ENCODE data around the gene TRIP4.

The TRIP4 gene

GRCh38 chr15:64464276-64465005 lies 76.8 kb downstream of the TRIP4 start:
- TF ChIP-seq EP300 (IDR thresholded peaks at IDR 0.05; ENCODE audit: borderline replicate concordance) (no peak), CREB1 (IDR thresholded peaks at IDR 0.05; ENCODE audit: low read depth) (no peak), TAF1 (IDR thresholded peaks at IDR 0.05; ENCODE audit: low read depth) (no peak), USF1 (IDR thresholded peaks at IDR 0.05) (no peak), EGR1 (IDR thresholded peaks at IDR 0.05) (no peak), ZBTB7A (IDR thresholded peaks at IDR 0.05; ENCODE audit: low read depth) (no peak)
- TF ChIP-seq, protein P1, sequence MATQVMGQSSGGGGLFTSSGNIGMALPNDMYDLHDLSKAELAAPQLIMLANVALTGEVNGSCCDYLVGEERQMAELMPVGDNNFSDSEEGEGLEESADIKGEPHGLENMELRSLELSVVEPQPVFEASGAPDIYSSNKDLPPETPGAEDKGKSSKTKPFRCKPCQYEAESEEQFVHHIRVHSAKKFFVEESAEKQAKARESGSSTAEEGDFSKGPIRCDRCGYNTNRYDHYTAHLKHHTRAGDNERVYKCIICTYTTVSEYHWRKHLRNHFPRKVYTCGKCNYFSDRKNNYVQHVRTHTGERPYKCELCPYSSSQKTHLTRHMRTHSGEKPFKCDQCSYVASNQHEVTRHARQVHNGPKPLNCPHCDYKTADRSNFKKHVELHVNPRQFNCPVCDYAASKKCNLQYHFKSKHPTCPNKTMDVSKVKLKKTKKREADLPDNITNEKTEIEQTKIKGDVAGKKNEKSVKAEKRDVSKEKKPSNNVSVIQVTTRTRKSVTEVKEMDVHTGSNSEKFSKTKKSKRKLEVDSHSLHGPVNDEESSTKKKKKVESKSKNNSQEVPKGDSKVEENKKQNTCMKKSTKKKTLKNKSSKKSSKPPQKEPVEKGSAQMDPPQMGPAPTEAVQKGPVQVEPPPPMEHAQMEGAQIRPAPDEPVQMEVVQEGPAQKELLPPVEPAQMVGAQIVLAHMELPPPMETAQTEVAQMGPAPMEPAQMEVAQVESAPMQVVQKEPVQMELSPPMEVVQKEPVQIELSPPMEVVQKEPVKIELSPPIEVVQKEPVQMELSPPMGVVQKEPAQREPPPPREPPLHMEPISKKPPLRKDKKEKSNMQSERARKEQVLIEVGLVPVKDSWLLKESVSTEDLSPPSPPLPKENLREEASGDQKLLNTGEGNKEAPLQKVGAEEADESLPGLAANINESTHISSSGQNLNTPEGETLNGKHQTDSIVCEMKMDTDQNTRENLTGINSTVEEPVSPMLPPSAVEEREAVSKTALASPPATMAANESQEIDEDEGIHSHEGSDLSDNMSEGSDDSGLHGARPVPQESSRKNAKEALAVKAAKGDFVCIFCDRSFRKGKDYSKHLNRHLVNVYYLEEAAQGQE (IDR thresholded peaks at IDR 0.05; ENCODE audit: low read depth): no peak

DNA sequence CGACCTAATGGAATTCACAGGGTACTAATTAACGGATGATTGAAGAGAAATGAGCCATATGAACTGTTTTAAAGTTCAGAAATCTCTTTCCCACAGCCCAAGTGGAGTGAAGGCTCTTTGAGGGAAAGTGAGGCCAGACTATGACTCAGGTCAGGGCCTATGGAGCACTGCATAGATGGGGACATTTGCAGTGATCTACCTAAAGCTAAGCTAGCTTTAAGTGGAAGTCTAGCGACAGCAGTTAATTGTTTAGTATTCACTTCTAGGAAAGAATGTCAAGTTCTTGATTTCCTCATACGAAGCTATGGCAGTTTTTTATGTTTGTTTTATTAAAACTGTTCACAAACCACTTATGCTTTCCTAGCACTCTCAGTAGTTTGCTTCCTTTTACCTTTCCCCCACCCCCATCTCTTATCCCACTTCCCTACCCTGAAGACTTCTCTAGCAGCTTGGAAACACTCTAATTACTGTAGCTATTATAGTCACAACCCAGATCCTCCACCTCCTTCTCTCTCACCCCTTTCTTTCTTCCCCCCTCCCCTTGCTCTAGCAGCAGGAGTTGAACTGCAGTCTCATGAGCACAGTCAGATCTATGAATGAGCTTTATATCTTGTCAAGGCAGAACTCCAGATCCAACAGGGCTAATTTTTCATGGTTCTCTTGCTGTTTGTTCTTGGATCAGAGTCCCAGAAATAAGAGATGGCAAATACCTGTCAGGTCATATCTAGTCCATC lies 78.9 kb downstream of the TRIP4 start:
- TF ChIP-seq TAF1 (IDR thresholded peaks at IDR 0.05; ENCODE audit: low read depth) (no peak), CEBPB (IDR thresholded peaks at IDR 0.05) (no peak), ZBTB7A (IDR thresholded peaks at IDR 0.05; ENCODE audit: low read depth) (no peak), TEAD4 (IDR thresholded peaks at IDR 0.05) (no peak), TCF12 (IDR thresholded peaks at IDR 0.05; ENCODE audit: low read depth) (no peak), CREB1 (IDR thresholded peaks at IDR 0.05; ENCODE audit: low read depth) (no peak), FOXM1 (IDR thresholded peaks at IDR 0.05; ENCODE audit: borderline replicate concordance, low read depth) (no peak), RAD21 (IDR thresholded peaks at IDR 0.05; ENCODE audit: low read depth) (no peak), USF1 (IDR thresholded peaks at IDR 0.05) (no peak), NFIC (IDR thresholded peaks at IDR 0.05) (no peak), EGR1 (IDR thresholded peaks at IDR 0.05) (no peak)
- TF ChIP-seq, protein P2, sequence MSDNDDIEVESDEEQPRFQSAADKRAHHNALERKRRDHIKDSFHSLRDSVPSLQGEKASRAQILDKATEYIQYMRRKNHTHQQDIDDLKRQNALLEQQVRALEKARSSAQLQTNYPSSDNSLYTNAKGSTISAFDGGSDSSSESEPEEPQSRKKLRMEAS (IDR thresholded peaks at IDR 0.05): no peak

- no peak for TF ChIP-seq CREB1 (IDR thresholded peaks at IDR 0.05; ENCODE audit: low read depth)
Measured at GRCh38 chr15:64472161-64472560, 84.5 kb downstream of the TRIP4 start.

DNA sequence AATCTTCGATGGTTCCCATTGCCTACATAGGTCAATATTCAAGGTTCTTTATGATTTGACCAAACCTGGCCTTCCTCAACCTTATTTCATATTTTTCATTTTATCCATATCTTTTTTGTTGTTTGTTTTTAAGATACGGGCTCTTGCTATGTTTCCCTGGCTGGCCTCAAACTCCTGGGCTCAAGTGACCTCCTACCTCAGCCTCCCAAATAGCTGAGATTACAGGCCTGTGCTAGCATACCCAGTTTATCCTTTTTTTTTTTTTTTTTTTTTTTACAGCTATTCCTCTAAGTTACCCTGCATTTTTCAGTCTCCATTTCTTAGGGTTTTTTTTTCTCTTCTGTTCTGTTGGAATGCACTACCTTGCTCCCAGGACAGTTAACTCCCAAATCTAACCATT lies 87.2 kb downstream of the TRIP4 start:
- TF ChIP-seq TCF12 (IDR thresholded peaks at IDR 0.05; ENCODE audit: low read depth): no peak
- no peak for TF ChIP-seq CREB1 (IDR thresholded peaks at IDR 0.05; ENCODE audit: low read depth)
- TF ChIP-seq ZBTB7A (IDR thresholded peaks at IDR 0.05; ENCODE audit: low read depth): no peak
- no peak for TF ChIP-seq USF1 (IDR thresholded peaks at IDR 0.05)

DNA sequence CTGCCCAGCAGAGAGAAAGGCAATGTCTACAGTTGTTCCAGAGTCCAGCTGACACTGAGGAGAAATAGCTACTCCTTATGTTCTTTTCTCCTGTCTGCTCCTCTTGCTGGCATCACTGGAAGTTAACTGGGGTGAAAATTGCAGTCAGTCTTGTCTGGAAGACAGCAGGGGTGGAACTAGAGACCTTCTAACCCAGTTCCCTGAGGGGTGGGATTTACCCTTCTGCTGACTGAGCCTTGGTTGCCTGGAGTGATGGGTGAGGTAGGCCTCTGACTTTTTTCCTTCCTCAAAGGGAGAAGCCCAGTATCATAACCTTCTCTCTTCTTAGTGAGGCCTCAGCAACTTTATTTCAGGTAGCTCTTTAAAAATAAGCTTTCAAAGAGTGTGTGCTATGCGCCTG lies 88.9 kb downstream of the TRIP4 start:
- no peak for TF ChIP-seq RAD21 (IDR thresholded peaks at IDR 0.05; ENCODE audit: low read depth)
- TF ChIP-seq EP300 (IDR thresholded peaks at IDR 0.05; ENCODE audit: borderline replicate concordance): no peak
- TF ChIP-seq, protein P1 (IDR thresholded peaks at IDR 0.05; ENCODE audit: low read depth): no peak
- TF ChIP-seq TAF1 (IDR thresholded peaks at IDR 0.05; ENCODE audit: low read depth): no peak
- TF ChIP-seq TEAD4 (IDR thresholded peaks at IDR 0.05): no peak
- no peak for TF ChIP-seq YY1 (IDR thresholded peaks at IDR 0.05; ENCODE audit: low read depth)
- TF ChIP-seq, protein P2 (IDR thresholded peaks at IDR 0.05): no peak
- TF ChIP-seq EGR1 (IDR thresholded peaks at IDR 0.05): no peak
- no peak for TF ChIP-seq CEBPB (IDR thresholded peaks at IDR 0.05)
- no peak for TF ChIP-seq ZBTB7A (IDR thresholded peaks at IDR 0.05; ENCODE audit: low read depth)
- TF ChIP-seq USF1 (IDR thresholded peaks at IDR 0.05): no peak
- no peak for TF ChIP-seq NFIC (IDR thresholded peaks at IDR 0.05)

All from Ishikawa (cell line).